ENCODE results near the gene MAX. TPM values are rescaled to one million over a fixed set of nuclear protein-coding genes. Genes with fewer than 3 reads are reported as not detected.

Gene MAX
- total and polyA plus RNA-seq, 2 of the 13 experiments (the other 11 are each of a cell fraction or from before 2014, with no cell fraction given), result 28.5 to 29.3 TPM

DNA sequence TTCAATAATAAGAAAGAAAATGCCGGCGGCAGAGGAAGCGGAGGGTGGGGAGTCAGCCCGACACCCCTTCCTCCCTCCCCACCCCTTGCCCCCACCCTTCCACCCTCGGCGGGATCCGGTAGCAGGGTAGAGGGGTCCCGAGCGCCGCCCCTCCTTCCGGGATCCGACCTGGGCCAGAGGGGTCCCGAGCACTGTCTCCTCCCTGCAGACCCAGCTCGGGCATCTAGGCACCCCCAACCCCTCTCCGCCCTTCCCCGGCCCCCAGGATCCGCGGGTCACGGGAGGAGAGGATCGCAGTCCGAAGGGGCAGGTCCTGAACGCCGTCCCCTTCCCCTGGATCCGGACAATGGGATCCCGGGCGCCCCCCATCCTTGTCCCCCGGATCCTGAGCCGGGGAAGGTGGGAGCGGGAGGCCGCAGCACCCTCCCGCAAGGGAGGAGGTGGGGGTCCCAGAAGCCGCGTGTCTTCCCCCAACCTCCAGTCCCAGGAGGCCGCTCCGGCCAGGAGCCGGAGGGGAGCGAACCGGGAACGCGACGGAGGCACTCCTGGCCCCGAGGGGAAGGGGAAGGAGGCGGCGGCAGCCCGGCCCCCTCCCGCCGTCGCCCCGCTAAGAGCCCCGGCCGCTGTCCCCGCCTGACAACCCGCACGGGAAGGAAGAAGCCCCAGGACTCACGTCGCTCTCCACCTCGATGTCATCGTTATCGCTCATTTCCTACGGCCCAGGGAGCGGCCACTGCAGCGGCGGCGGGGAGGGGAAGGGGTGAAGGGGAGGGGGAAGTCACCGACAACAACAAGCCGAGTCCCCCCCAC lies 481 bp downstream of the MAX start (continued):
- TF ChIP-seq, protein P1, sequence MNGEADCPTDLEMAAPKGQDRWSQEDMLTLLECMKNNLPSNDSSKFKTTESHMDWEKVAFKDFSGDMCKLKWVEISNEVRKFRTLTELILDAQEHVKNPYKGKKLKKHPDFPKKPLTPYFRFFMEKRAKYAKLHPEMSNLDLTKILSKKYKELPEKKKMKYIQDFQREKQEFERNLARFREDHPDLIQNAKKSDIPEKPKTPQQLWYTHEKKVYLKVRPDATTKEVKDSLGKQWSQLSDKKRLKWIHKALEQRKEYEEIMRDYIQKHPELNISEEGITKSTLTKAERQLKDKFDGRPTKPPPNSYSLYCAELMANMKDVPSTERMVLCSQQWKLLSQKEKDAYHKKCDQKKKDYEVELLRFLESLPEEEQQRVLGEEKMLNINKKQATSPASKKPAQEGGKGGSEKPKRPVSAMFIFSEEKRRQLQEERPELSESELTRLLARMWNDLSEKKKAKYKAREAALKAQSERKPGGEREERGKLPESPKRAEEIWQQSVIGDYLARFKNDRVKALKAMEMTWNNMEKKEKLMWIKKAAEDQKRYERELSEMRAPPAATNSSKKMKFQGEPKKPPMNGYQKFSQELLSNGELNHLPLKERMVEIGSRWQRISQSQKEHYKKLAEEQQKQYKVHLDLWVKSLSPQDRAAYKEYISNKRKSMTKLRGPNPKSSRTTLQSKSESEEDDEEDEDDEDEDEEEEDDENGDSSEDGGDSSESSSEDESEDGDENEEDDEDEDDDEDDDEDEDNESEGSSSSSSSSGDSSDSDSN (CRISPR knock-in tag; IDR thresholded peaks at IDR 0.05), result peak; percentile 34; the same call in 1 of the 2 replicates
- TF ChIP-seq PHF8 (CRISPR knock-in tag; IDR thresholded peaks at IDR 0.05), result peak; percentile 47

DNA sequence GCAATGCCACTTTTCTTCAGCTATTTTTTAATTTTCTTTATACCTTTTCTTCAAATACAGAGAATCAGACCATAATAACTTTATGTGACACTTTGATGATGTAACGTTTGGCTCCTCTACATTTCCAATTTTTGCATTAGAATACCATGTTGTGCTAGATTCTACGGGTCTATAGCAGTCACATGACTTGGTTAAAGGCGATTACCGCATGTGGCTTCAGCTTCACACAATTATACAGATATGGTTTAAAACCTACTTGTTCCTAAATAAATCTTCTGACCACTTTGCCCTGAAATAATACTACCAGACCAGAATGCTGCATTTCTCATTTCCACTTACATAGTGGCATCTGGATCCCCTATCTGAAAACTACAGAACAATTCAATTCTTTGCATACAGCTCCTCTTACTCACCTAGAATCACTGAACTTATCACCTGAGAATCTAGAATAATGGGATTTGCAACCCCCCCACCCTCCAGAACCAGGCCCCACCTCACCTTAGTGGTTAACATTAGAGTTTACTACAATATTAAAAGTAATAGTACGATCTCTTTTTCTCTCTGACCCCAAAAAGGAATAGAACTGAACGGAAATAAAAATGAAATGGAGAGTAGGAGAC lies 1.3 kb downstream of the MAX start:
- intact Hi-C loops (cut with micrococcal nuclease; ENCODE audit: unreplicated experiment), result loop anchor here (5.0 kb wide), 1 partner anchor 114 kb away; the partner anchor contains the start of gene FNTB
- FAIRE-seq, result no peak
- H3K4me1 ChIP-seq (ENCODE audit: insufficient read depth, low read length), result peaks cover 28% of the 10 kb centered on the region
- ATAC-seq, result no peak
- no peaks in the 10 kb centered on the region for H3K27me3 ChIP-seq (ENCODE audit: control insufficient read depth in 1 of 2, insufficient read depth in 2 of 2, low read length in 2 of 2)
- POLR2A ChIA-PET, result no interaction called here
- no peak for TF ChIP-seq U2AF2 (IDR thresholded peaks at IDR 0.05; ENCODE audit: low read depth, low read length)
- no peak for TF ChIP-seq MEF2D (CRISPR knock-in tag; IDR thresholded peaks at IDR 0.05)
- no peak for TF ChIP-seq SALL2 (CRISPR knock-in tag; IDR thresholded peaks at IDR 0.05)
- no peak for TF ChIP-seq SRSF9 (IDR thresholded peaks at IDR 0.05; ENCODE audit: borderline replicate concordance, insufficient read depth, low read depth, low read length, poor library complexity, severe bottlenecking)
- TF ChIP-seq, protein P2, sequence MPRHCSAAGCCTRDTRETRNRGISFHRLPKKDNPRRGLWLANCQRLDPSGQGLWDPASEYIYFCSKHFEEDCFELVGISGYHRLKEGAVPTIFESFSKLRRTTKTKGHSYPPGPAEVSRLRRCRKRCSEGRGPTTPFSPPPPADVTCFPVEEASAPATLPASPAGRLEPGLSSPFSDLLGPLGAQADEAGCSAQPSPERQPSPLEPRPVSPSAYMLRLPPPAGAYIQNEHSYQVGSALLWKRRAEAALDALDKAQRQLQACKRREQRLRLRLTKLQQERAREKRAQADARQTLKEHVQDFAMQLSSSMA (CRISPR knock-in tag; IDR thresholded peaks at IDR 0.05), result no peak
- TF ChIP-seq FOXJ3 (CRISPR knock-in tag; IDR thresholded peaks at IDR 0.05; ENCODE audit: borderline replicate concordance), result no peak
- no peak for TF ChIP-seq ZNF558 (CRISPR knock-in tag; IDR thresholded peaks at IDR 0.05; ENCODE audit: borderline replicate concordance)
- no peak for TF ChIP-seq ZNF75D (CRISPR knock-in tag; IDR thresholded peaks at IDR 0.05; ENCODE audit: borderline replicate concordance)
- TF ChIP-seq, protein P3, sequence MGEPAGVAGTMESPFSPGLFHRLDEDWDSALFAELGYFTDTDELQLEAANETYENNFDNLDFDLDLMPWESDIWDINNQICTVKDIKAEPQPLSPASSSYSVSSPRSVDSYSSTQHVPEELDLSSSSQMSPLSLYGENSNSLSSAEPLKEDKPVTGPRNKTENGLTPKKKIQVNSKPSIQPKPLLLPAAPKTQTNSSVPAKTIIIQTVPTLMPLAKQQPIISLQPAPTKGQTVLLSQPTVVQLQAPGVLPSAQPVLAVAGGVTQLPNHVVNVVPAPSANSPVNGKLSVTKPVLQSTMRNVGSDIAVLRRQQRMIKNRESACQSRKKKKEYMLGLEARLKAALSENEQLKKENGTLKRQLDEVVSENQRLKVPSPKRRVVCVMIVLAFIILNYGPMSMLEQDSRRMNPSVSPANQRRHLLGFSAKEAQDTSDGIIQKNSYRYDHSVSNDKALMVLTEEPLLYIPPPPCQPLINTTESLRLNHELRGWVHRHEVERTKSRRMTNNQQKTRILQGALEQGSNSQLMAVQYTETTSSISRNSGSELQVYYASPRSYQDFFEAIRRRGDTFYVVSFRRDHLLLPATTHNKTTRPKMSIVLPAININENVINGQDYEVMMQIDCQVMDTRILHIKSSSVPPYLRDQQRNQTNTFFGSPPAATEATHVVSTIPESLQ (CRISPR knock-in tag; conservative IDR thresholded peaks at IDR 0.05), result no peak
- no peak for TF ChIP-seq ZBTB7B (CRISPR knock-in tag; IDR thresholded peaks at IDR 0.05)
- no peak for TF ChIP-seq ZNF431 (CRISPR knock-in tag; IDR thresholded peaks at IDR 0.05; ENCODE audit: borderline replicate concordance, low read depth)
- TF ChIP-seq TAF15 (IDR thresholded peaks at IDR 0.05; ENCODE audit: low read depth, low read length, poor library complexity, severe bottlenecking), result no peak
- in situ Hi-C loops (cut with HindIII; ENCODE audit: extremely low pct_ligation_motif_present, low pct_unique_long_range_greater_than_20kb), result no loop called here
- DNase-seq (ENCODE audit: low spot score), result no peak
- peak overlapping the region; percentile 87 for H3K9ac ChIP-seq (ENCODE audit: insufficient read depth, low read depth, low read length)
- no peaks in the 10 kb centered on the region for H4K20me1 ChIP-seq (ENCODE audit: insufficient read depth, low read length)
- H3K4me3 ChIP-seq (replicated peaks in 1 of 3; ENCODE audit: insufficient read depth in 1 of 3, low read depth in 2 of 3, low read length in 3 of 3), result peak overlapping the region; percentile 86 to 96 (median 95)
- H2AFZ ChIP-seq (ENCODE audit: low read length), result no peak overlapping the region
- H3K27ac ChIP-seq (ENCODE audit: extremely low read length, insufficient read depth, low read length), result peak overlapping the region; percentile 76
- TSS peak; percentile 55 for BruUV-seq (replicated peaks)
- peaks cover 41% of the 10 kb centered on the region for H3K79me2 ChIP-seq (ENCODE audit: insufficient read depth, low read length)
- CTCF ChIA-PET (ENCODE audit: low intra/inter-chr PET ratio, low total read pairs), result no interaction called here
- no peaks in the 10 kb centered on the region for H3K9me3 ChIP-seq (ENCODE audit: low read length)
- peaks cover 0 to 6% of the 10 kb centered on the region in 2 experiments; a peak in 3 of 5 replicates for H3K36me3 ChIP-seq (replicated peaks in 1 of 2; ENCODE audit: control insufficient read depth in 1 of 2, insufficient read depth in 2 of 2, low read length in 2 of 2)
- H3K4me2 ChIP-seq (ENCODE audit: low read depth, low read length), result peak overlapping the region; percentile 80
- 52% methylated on average over 6 of the region's 6 CpGs for WGBS (ENCODE audit: low lambda C conversion rate)

All from HepG2 (cell line).